ENCODE measurements around the gene FBN1. TPM values are rescaled to one million over a fixed set of nuclear protein-coding genes. Genes with fewer than 3 reads are reported as not detected.

FBN1 gene
- total RNA-seq, 1 experiment from 2014 or later: 5.2 TPM

DNA sequence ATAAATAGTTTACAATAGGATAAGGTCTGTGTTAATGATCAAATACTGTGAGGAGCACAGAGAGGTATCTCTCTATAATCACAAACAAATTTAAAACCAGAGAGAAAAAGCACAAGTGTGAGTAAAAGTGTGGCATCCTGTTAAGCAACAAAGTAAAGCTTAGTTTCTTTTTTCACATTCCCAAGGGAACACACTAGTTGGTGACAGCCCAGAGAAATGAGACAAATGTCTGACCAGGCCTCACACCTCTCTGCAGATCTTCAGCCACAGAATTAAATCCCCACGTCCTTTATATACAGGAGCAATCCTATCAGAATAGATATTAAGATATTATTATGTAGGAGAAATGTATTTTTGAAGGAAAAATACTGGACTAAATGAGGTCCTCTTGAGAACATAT lies 2.7 kb downstream of the FBN1 start:
- POLR2A ChIA-PET: no interaction called here
- CTCF ChIA-PET: no interaction called here
- Mint-ChIP-seq H3K27me3 (ENCODE audit: low read depth) (peaks cover 59% of the 10 kb centered on the region), H3K4me3 (no peak overlapping the region), H3K36me3 (no peaks in the 10 kb centered on the region), H3K4me1 (peaks cover 29% of the 10 kb centered on the region), H3K27ac (no peak overlapping the region), H3K9me3 (no peaks in the 10 kb centered on the region)
- no peak for DNase-seq (ENCODE audit: low spot score)
- TF ChIP-seq CTCF (IDR thresholded peaks at IDR 0.05): no peak
- no peak for TF ChIP-seq NR1H2 (CRISPR knock-in tag; IDR thresholded peaks at IDR 0.05)
- no peak for TF ChIP-seq FOXK1 (CRISPR knock-in tag; IDR thresholded peaks at IDR 0.05)
- no peak for TF ChIP-seq ZNF219 (CRISPR knock-in tag; IDR thresholded peaks at IDR 0.05; ENCODE audit: borderline replicate concordance)
- TF ChIP-seq MAX (CRISPR knock-in tag; IDR thresholded peaks at IDR 0.05): no peak
- no peak for TF ChIP-seq USF1 (CRISPR knock-in tag; IDR thresholded peaks at IDR 0.05)
- no peak for TF ChIP-seq FOXP1 (CRISPR knock-in tag; IDR thresholded peaks at IDR 0.05; ENCODE audit: borderline replicate concordance)
- TF ChIP-seq, protein P1, sequence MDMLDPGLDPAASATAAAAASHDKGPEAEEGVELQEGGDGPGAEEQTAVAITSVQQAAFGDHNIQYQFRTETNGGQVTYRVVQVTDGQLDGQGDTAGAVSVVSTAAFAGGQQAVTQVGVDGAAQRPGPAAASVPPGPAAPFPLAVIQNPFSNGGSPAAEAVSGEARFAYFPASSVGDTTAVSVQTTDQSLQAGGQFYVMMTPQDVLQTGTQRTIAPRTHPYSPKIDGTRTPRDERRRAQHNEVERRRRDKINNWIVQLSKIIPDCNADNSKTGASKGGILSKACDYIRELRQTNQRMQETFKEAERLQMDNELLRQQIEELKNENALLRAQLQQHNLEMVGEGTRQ (CRISPR knock-in tag; IDR thresholded peaks at IDR 0.05): no peak
- TF ChIP-seq ZSCAN18 (CRISPR knock-in tag; IDR thresholded peaks at IDR 0.05): no peak
- no peak for TF ChIP-seq ZNF317 (CRISPR knock-in tag; IDR thresholded peaks at IDR 0.05; ENCODE audit: borderline replicate concordance, low read depth)
- TF ChIP-seq, protein P2, sequence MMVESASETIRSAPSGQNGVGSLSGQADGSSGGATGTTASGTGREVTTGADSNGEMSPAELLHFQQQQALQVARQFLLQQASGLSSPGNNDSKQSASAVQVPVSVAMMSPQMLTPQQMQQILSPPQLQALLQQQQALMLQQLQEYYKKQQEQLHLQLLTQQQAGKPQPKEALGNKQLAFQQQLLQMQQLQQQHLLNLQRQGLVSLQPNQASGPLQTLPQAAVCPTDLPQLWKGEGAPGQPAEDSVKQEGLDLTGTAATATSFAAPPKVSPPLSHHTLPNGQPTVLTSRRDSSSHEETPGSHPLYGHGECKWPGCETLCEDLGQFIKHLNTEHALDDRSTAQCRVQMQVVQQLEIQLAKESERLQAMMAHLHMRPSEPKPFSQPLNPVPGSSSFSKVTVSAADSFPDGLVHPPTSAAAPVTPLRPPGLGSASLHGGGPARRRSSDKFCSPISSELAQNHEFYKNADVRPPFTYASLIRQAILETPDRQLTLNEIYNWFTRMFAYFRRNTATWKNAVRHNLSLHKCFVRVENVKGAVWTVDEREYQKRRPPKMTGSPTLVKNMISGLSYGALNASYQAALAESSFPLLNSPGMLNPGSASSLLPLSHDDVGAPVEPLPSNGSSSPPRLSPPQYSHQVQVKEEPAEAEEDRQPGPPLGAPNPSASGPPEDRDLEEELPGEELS (CRISPR knock-in tag; IDR thresholded peaks at IDR 0.05): no peak
- no peak for TF ChIP-seq NFE2L1 (CRISPR knock-in tag; IDR thresholded peaks at IDR 0.05)
- ATAC-seq: no peak

GRCh38 chr15:48641416-48641815 lies 4.1 kb downstream of the FBN1 start:
- no peak for DNase-seq (ENCODE audit: low spot score)
- Mint-ChIP-seq H3K36me3 (no peaks in the 10 kb centered on the region), H3K4me3 (no peak overlapping the region), H3K27me3 (ENCODE audit: low read depth) (peaks cover 46% of the 10 kb centered on the region), H3K4me1 (peaks cover 21% of the 10 kb centered on the region), H3K27ac (no peak overlapping the region), H3K9me3 (no peaks in the 10 kb centered on the region)
- ATAC-seq: no peak
- ChIA-PET POLR2A (no interaction called here), CTCF (no interaction called here)
- TF ChIP-seq NFYB (CRISPR knock-in tag; conservative IDR thresholded peaks at IDR 0.05; ENCODE audit: low read depth): no peak

DNA sequence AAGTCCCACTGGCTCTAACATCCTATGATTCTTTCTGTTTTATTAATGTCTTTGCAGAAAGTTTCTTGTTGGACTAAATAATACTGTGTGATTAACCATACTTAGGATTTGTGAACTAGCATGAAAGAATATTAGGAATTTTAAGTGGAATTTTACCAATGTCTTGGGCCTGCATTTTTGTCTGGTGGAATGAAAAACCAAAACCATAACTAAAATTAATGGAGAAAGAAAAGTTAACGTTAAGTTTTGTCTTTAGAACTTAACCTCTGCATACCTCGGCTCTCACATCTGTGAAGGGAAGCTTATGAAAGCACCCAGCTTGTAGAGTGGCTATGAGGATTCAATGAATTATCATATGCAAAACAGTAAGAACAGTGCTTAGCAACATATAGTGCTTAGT lies 6.5 kb downstream of the FBN1 start:
- no peak for ATAC-seq
- no peak for DNase-seq (ENCODE audit: low spot score)
- Mint-ChIP-seq H3K9me3 (no peaks in the 10 kb centered on the region), H3K4me1 (peaks cover 15% of the 10 kb centered on the region), H3K27ac (no peak overlapping the region), H3K27me3 (ENCODE audit: low read depth) (peaks cover 24% of the 10 kb centered on the region), H3K4me3 (no peak overlapping the region), H3K36me3 (no peaks in the 10 kb centered on the region)
- ChIA-PET CTCF (no interaction called here), POLR2A (no interaction called here)
- TF ChIP-seq EMX1 (CRISPR knock-in tag; IDR thresholded peaks at IDR 0.05) (no peak), ATF1 (CRISPR knock-in tag; IDR thresholded peaks at IDR 0.05) (no peak)
- TF ChIP-seq, protein P3, sequence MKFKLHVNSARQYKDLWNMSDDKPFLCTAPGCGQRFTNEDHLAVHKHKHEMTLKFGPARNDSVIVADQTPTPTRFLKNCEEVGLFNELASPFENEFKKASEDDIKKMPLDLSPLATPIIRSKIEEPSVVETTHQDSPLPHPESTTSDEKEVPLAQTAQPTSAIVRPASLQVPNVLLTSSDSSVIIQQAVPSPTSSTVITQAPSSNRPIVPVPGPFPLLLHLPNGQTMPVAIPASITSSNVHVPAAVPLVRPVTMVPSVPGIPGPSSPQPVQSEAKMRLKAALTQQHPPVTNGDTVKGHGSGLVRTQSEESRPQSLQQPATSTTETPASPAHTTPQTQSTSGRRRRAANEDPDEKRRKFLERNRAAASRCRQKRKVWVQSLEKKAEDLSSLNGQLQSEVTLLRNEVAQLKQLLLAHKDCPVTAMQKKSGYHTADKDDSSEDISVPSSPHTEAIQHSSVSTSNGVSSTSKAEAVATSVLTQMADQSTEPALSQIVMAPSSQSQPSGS (CRISPR knock-in tag; IDR thresholded peaks at IDR 0.05; ENCODE audit: borderline replicate concordance, low read depth): no peak
- TF ChIP-seq, protein P4, sequence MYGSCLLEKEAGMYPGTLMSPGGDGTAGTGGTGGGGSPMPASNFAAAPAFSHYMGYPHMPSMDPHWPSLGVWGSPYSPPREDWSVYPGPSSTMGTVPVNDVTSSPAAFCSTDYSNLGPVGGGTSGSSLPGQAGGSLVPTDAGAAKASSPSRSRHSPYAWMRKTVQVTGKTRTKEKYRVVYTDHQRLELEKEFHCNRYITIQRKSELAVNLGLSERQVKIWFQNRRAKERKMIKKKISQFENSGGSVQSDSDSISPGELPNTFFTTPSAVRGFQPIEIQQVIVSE (CRISPR knock-in tag; IDR thresholded peaks at IDR 0.05; ENCODE audit: borderline replicate concordance): no peak
- TF ChIP-seq, protein P5, sequence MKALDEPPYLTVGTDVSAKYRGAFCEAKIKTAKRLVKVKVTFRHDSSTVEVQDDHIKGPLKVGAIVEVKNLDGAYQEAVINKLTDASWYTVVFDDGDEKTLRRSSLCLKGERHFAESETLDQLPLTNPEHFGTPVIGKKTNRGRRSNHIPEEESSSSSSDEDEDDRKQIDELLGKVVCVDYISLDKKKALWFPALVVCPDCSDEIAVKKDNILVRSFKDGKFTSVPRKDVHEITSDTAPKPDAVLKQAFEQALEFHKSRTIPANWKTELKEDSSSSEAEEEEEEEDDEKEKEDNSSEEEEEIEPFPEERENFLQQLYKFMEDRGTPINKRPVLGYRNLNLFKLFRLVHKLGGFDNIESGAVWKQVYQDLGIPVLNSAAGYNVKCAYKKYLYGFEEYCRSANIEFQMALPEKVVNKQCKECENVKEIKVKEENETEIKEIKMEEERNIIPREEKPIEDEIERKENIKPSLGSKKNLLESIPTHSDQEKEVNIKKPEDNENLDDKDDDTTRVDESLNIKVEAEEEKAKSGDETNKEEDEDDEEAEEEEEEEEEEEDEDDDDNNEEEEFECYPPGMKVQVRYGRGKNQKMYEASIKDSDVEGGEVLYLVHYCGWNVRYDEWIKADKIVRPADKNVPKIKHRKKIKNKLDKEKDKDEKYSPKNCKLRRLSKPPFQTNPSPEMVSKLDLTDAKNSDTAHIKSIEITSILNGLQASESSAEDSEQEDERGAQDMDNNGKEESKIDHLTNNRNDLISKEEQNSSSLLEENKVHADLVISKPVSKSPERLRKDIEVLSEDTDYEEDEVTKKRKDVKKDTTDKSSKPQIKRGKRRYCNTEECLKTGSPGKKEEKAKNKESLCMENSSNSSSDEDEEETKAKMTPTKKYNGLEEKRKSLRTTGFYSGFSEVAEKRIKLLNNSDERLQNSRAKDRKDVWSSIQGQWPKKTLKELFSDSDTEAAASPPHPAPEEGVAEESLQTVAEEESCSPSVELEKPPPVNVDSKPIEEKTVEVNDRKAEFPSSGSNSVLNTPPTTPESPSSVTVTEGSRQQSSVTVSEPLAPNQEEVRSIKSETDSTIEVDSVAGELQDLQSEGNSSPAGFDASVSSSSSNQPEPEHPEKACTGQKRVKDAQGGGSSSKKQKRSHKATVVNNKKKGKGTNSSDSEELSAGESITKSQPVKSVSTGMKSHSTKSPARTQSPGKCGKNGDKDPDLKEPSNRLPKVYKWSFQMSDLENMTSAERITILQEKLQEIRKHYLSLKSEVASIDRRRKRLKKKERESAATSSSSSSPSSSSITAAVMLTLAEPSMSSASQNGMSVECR (CRISPR knock-in tag; IDR thresholded peaks at IDR 0.05; ENCODE audit: borderline replicate concordance): no peak

Measured in WTC11 (cell line).